Measurements from ENCODE around the gene PATL1.

GRCh38 chr11:59641156-59641555, 27.7 kb downstream of the PATL1 start:
- TF ChIP-seq EZH2phosphoT487 (IDR thresholded peaks at IDR 0.05; ENCODE audit: insufficient read depth, low read depth) (no peak), EZH2 (IDR thresholded peaks at IDR 0.05; ENCODE audit: insufficient read depth, poor library complexity, severe bottlenecking) (no peak)
